Activated naive CD4-positive, alpha-beta T cell treated with anti-CD3 and anti-CD28 coated beads, Interleukin-2, amount 50 U/mL, for 72 hours (primary cell): ENCODE results near the gene CALML3. TPM values are rescaled to one million over a fixed set of nuclear protein-coding genes. Genes with fewer than 3 reads are reported as not detected.

ENCODE experiments used
- ATAC-seq, 2 donors: fragments of 150-1000 bp; cut with Tn5 transposase; 2 replicates each; pipeline ENCODE4 v1.10.0; 2021; ENCODE audit warnings: mild to moderate bottlenecking in 2 of 2, moderate library complexity in 2 of 2
- DNase-seq, 2 donors: peaks; one replicate each; pipeline ENCODE4 v3.0.0; 2021 to 2022; ENCODE audit warnings: low spot score in 2 of 2
- H3K27ac Mint-ChIP-seq, 2 donors: one replicate each; pipeline ENCODE4 v1.8.0; 2022; ENCODE audit warnings: mild to moderate bottlenecking in 2 of 2, mixed read lengths in 2 of 2
- H3K36me3 Mint-ChIP-seq, 2 donors: one replicate each; pipeline ENCODE4 v1.8.0; 2022; ENCODE audit warnings: mixed read lengths in 2 of 2
- H3K9me3 Mint-ChIP-seq, 2 donors: one replicate each; pipeline ENCODE4 v1.8.0; 2022; ENCODE audit warnings: mixed read lengths in 2 of 2
- total RNA-seq, 2 donors: library from RNA; stranded (reverse); gene quantifications; one replicate each; pipeline ENCODE4 v1.2.3, GENCODE V29; 2022

CALML3 gene
- total RNA-seq, 2 donors from 2014 or later = not detected

DNA sequence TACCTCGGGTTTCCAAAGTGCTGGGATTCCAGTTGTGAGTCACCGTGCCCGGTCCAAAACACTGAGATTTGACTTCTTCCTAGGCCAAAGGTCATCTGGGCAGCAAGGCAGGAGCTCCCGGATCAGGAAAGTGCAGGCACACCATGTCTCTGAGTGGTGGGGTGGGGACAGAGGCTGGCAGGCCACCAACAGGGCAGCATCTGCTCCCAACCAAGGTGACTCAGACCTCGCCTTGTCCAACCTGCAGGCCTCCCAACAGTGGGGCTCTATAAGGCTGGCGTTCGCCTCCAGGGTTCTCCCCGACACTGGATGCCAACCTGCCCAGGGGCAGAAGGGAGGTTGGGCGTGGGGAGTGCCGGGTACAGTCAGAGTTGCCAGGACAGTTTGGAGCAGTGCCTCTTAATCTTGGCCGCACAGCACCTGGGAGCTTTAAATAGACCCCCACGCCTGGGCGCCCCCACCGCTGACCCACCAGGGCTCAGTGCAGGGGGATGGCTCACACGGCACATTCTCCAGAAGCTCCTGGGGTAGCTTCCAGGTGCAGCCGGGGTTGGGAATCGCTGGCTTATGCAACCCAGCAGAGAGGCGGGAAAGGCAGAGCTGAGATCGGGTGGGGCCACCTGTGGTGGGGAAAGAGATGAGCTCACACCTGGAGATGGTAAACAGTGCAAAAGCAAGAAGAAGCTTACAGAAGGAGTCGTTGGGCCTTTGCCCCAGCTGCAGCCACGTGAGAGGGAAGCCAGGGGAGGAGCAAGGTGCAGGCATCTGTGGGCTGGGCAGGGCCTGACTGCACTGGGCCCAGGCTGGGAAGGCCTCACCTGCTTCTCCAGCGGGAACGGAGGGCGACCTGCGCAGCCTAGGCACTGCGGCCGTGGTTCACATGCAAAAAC is 36.2 kb upstream of the CALML3 start:
- DNase-seq = no peak
- peaks cover 0 to 16% of the 10 kb centered on the region in 2 donors for H3K36me3 Mint-ChIP-seq
- no peak for ATAC-seq
- peaks cover 6 to 12% of the 10 kb centered on the region in 2 donors for H3K9me3 Mint-ChIP-seq
- H3K27ac Mint-ChIP-seq = peak overlapping the region in 1 of 2 donors; percentile 65

DNA sequence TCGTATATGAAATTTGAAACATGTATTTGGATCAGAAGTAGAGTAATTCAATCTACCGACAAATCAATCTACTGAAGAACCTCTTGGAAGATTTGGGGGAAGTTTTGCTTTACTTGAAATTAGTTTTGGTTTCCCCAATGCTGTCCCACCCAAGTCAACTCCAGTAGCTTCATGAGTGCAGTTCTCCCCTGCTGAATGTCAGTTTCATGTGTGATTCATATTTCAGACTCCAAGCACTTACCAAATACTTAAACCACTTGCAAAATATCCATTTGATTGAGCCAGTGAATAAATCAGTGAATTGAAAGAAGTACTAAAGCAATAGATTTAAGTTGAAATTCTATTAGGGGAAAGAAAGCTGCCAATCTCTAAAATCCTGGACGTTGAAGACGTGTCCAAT is 34.7 kb upstream of the CALML3 start:
- no peak for ATAC-seq
- peaks cover 6 to 12% of the 10 kb centered on the region in 2 donors for H3K9me3 Mint-ChIP-seq
- H3K27ac Mint-ChIP-seq = no peak overlapping the region
- peaks cover 0 to 16% of the 10 kb centered on the region in 2 donors for H3K36me3 Mint-ChIP-seq
- no peak for DNase-seq

DNA sequence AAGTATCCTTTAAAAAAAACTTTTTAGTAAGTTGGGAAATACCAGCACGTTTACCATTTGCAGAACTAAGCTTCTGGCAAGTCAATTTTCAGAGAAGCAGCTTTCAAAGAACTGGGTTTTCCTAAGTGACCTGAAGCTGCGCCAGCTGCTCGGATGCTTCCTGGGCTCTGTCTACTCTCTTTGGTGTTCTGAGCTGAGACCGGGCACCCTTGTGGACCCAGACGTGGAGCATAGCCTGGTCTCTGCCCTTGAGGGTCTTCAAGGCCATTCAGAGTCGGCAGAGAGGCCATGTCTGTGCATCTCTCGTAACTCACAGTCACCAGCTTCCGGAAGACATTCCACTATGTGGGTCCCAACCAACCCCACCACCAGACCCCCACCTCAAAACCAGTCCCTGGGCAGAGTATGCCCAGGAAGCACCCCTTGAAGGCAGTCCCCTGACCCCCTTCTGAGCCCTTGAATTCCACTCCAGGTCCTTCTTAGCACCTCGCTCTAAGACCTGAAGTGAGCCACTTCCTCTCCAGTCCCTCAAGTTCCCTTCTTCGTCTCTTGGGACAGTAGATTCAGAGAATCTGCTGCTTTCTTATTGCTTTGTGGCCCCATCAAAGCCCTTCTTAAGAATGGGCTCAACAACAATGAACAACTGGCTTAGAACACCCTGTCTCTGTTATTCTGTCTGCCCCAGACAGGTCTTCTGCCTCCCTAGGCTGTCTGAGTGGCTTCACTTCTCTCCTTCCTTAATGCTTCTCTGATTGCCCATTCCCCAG is 33.9 kb upstream of the CALML3 start:
- Mint-ChIP-seq H3K36me3 (peaks cover 0 to 16% of the 10 kb centered on the region in 2 donors), H3K27ac (peak overlapping the region in 1 of 2 donors; percentile 21), H3K9me3 (peaks cover 6 to 12% of the 10 kb centered on the region in 2 donors)
- ATAC-seq (no peak), DNase-seq (no peak)

DNA sequence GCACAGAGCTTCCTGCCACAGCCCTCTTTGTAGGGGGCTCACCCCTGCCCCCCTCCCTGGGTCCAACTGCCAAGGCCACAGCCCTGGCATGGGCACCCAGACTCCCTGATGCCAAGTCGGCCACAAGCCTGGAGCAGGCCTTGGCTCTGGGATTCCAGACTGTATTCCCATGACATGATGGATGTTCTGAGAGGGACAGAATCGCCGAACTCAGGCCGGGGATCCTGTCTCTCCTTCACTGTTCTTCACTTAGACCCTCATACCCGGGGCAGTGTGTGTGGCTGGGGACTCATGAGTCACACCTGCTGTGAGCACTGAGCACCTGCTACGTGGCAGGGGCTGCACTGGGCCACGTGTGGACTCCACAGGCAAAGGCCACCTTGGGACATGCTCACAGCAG is 33.3 kb upstream of the CALML3 start:
- Mint-ChIP-seq H3K9me3 (peaks cover 6 to 12% of the 10 kb centered on the region in 2 donors), H3K36me3 (peaks cover 0 to 16% of the 10 kb centered on the region in 2 donors), H3K27ac (peak overlapping the region in 1 of 2 donors; percentile 21)
- no peak for ATAC-seq
- no peak for DNase-seq

GRCh38 chr10:5492322-5492855 is 32.4 kb upstream of the CALML3 start:
- no peak for DNase-seq
- peaks cover 6 to 12% of the 10 kb centered on the region in 2 donors for H3K9me3 Mint-ChIP-seq
- ATAC-seq = no peak
- peaks cover 0 to 16% of the 10 kb centered on the region in 2 donors for H3K36me3 Mint-ChIP-seq
- H3K27ac Mint-ChIP-seq = no peak overlapping the region

DNA sequence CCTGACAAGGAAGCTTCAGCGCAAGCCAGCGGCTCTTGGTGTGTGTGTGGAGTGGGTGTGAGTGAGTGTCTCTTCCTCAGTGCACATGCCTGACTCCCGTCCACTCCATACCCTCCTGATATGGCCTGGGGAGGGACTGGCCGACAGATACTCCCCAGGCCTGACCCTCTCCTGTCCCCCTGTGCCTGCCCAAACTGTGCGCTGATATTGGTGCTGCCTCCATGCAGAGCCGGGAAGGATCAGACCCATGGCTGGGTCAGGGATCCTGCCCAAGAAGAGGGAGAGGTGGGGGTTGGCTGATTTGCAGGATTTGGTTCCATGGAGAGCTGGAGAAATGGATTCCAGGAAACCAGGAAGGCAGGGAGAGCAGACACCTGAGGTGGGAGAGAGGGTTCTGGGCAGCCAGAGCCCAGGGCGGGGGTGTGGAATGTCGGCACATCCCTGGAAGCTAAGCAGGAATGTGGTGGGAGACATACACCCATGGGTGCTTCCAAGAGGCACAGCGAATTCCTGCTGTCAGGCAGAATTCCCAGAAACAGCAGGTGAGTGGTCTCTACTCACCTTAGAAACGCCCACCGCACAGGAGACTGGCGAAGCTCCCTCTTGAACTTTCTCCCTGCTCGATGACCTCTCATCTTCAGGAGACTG is 31.7 kb upstream of the CALML3 start:
- ATAC-seq (no peak), DNase-seq (no peak)
- Mint-ChIP-seq H3K27ac (no peak overlapping the region), H3K36me3 (peaks cover 0 to 16% of the 10 kb centered on the region in 2 donors), H3K9me3 (peaks cover 6 to 12% of the 10 kb centered on the region in 2 donors)

GRCh38 chr10:5493691-5494090 is 31.1 kb upstream of the CALML3 start:
- Mint-ChIP-seq H3K36me3 (peaks cover 0 to 16% of the 10 kb centered on the region in 2 donors), H3K27ac (no peak overlapping the region), H3K9me3 (peaks cover 6 to 12% of the 10 kb centered on the region in 2 donors)
- no peak for ATAC-seq
- DNase-seq = no peak

DNA sequence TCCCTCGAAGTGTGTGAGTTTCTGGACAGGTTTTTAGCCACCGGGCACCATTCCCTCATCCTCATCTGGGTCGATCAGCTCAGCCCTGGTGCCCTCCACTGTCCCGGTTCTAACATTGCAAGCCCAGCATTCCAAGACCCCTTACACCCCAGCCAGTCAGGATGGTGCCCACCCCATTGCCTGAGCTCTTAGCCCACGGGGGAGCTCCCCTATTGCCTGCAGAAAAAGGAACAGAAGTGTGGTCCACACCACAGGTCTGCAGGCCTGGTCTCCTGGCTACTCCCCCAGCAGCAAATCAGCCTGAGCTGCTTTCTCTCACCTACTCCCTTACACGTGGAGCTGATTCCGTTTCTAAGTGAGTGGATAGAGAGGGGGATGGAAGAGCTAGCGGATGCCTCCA is 30.1 kb upstream of the CALML3 start:
- H3K36me3 Mint-ChIP-seq = peaks cover 0 to 16% of the 10 kb centered on the region in 2 donors
- peaks cover 6 to 12% of the 10 kb centered on the region in 2 donors for H3K9me3 Mint-ChIP-seq
- ATAC-seq (no peak), DNase-seq (no peak)
- H3K27ac Mint-ChIP-seq = no peak overlapping the region

- Mint-ChIP-seq H3K9me3 (peaks cover 6 to 12% of the 10 kb centered on the region in 2 donors), H3K36me3 (peaks cover 0 to 14% of the 10 kb centered on the region in 2 donors), H3K27ac (no peak overlapping the region)
- ATAC-seq = no peak
- no peak for DNase-seq
Measured at GRCh38 chr10:5496261-5497250, 28.2 kb upstream of the CALML3 start.

DNA sequence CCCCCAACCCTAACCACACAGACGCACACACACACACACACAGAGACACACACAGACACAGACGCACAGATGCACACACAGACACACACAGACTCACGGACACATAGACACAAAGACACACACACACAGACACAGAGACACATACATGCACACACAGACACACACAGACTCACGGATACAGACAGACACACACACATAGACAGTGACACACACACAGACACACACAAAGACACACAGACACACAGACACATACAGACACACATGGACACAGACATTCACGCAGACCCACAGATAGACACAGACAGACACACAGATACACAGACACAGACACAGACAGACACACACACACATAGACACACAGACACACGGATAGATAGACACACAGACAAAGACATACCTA is 27.5 kb upstream of the CALML3 start:
- no peak overlapping the region for H3K27ac Mint-ChIP-seq
- DNase-seq (no peak), ATAC-seq (no peak)
- peaks cover under 1 to 6% of the 10 kb centered on the region in 2 donors for H3K9me3 Mint-ChIP-seq
- peaks cover 0 to 7% of the 10 kb centered on the region in 2 donors for H3K36me3 Mint-ChIP-seq

DNA sequence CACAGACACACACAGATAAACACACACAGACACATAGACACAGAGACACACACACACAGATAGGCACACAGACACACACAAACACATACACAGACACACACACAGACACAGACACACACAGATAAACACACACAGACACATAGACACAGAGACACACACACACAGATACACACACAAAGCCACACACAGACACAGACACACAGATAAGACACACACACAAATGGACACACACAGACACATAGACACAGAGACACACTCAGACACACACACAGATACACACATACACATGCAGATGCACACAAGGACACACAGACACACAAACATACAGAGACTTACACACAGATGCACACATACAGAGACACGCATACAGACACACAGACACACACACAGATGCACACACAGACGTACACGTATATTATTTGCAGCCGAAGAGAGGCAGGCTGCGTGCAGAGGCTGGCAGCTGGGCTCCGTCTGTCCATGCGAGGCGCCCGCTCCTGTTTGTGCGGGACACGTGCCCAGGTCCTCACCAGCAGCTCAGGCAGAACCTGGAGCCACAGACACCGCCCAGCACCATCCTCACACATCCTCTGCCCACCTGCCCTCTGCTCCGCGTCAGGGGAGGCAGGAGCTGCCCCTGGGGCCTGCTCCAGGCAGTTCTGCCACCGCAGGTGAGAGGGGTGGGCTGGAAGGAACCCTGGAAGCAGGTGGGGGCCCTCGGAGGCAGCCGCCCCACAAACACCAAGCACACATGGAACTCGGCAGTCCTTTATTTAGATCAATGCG is 26.6 kb upstream of the CALML3 start:
- Mint-ChIP-seq H3K27ac (no peak overlapping the region), H3K9me3 (no peaks in the 10 kb centered on the region), H3K36me3 (no peaks in the 10 kb centered on the region)
- ATAC-seq (no peak), DNase-seq (no peak)

DNA sequence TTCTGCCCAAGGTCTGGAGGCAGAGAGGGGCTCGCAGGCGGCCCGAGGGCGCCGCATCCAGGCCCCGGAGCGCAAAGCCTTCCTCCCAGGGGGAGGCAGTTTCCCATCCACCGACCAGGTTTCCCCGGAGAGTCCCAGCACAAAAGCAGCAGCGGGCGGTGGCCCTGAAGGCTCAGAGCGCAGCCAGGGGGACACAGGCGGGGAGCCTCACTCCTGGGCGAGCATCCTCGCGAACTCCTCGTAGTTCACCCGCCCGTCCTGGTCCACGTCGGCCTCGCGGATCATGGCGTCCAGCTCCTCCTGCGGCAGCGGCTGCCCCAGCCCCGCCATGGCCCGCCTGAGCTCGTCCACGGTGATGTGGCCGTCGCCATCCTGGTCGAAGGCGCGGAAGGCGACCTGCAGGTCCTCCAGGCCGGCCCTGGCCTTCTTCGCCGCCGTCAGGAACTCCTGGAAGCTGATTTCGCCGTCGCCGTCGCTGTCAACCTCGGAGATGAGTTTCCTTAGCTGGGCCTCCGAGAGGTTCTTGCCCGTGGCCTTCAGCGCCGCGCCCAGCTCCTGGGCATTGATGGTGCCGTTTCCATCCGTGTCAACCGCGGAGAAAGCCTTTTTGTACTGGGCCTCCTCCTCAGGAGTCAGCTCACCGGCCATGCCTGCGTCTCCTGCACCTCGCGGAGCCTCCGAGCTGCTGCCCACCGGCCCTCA is 25.8 kb upstream of the CALML3 start:
- ATAC-seq = no peak
- H3K27ac Mint-ChIP-seq = no peak overlapping the region
- H3K36me3 Mint-ChIP-seq = no peaks in the 10 kb centered on the region
- H3K9me3 Mint-ChIP-seq = no peaks in the 10 kb centered on the region
- no peak for DNase-seq

DNA sequence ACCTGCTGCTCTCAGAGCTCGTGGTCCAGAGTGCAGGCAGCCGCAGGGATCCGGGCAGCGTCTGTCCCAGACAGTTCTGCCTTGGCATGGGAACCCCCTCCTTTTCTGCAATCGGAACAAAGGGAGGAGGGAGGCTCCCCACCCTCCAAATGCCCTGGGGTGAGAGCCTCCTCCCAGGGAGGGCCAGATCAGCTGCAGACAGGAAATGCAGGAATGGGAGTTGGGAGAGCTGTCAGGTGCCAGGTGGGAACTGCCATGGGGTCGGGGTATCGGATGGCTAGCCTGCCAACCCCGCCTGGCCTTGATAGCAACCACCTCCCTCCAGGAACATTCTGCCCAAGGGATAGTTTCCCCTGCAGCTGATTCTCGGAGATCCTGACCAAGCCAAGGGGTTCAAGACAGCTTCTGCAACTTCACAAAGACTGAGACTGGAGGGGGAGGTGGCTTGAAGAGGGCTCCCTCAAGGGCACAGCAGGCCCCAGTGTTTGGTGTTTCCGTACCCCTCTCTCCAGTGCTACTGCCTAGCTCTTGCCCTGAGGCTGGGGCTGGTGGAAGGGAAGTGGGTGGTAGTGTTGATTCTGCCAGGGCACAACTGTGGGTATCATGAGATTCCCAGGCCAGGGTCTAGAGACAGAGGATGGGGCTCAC is 25.1 kb upstream of the CALML3 start, which contains the start of gene CALML5:
Gene CALML5 (minus strand): TSS at position 78 of the 648 bp plus-strand sequence. CDS start 132 bp downstream, outside the sequence.
- ATAC-seq (no peak), DNase-seq (no peak)
- no peak within 1 kb of the TSS for H3K27ac Mint-ChIP-seq
- H3K36me3 Mint-ChIP-seq = no peaks in the 10 kb centered on the region
- no peaks in the 10 kb centered on the region for H3K9me3 Mint-ChIP-seq

DNA sequence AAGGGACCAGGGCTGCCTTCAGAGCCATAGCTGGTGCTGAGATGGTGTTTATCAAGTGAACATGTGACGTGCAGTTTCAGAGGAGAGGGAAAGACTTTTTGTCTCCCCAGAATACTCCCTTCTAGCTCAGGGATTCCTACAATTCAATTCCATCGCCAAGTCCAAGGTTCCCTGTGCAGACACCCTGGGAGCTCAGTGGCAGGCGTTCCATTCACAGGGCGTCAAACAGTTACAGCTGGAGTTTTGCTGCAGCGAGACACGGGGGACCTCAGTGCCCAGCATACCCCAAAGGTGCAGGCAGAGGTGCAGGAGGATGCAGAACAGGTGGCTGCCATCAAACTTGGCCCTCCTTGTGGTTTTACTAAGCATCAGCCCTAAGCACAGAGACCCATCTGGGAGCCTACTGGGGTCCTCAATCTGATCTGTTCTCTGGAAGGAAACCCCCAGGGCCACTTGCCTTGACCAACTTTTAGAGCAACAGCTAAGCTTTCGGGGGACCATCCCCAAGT is 24.5 kb upstream of the CALML3 start:
- Mint-ChIP-seq H3K36me3 (no peaks in the 10 kb centered on the region), H3K9me3 (no peaks in the 10 kb centered on the region), H3K27ac (no peak overlapping the region)
- ATAC-seq (no peak), DNase-seq (no peak)
